T-cell (primary cell): ENCODE measurements around the gene MEF2A. TPM values are rescaled to one million over a fixed set of nuclear protein-coding genes. Genes with fewer than 3 reads are reported as not detected.

Experiments
- ATAC-seq, 4 experiments: fragments of 200-7000 bp in 3 of 4; fragments of 150-1000 bp in 1 of 4; cut with Tn5 transposase; replicated peaks in 1 of 4; 1 replicate in 3 of 4; 2 replicates in 1 of 4; pipeline ENCODE4 v1.10.0; 2021; ENCODE audit warnings: moderate library complexity in 3 of 4, mild to moderate bottlenecking in 2 of 4, moderate number of reproducible peaks in 1 of 4
- CTCF ChIA-PET, 2 donors: fragments of 300-600 bp; sonication (Branson Sonifier 250); formaldehyde crosslinking; loops; one replicate each; lab custom pipeline; 2022; ENCODE audit warnings: antibody characterized with exemption in 2 of 2; lab: Charles Lee
- POLR2A ChIA-PET, 2 donors: fragments of 300-600 bp; sonication (Branson Sonifier 250); formaldehyde crosslinking; loops; one replicate each; lab custom pipeline; 2022; ENCODE audit warnings: antibody characterized with exemption in 2 of 2; lab: Charles Lee
- DNase-seq, 35 experiments: peaks; one replicate each; pipeline versions ENCODE4 v3.0.0 to v3.0.0-alpha.2; 2013 to 2023
- H3K27ac ChIP-seq: one replicate; pipeline ENCODE4 v1.5.1; 2013; ENCODE audit warnings: low read length
- H3K27me3 ChIP-seq, 2 experiments: replicated peaks in 1 of 2; 1 replicate in 1 of 2; 2 replicates in 1 of 2; pipeline versions ENCODE4 v1.6.1 to v1.7.0; 2013; ENCODE audit warnings: low read length in 1 of 2, mixed read lengths in 1 of 2; ENCODE audit not compliant: control insufficient read depth in 2 of 2, insufficient read depth in 2 of 2; ENCODE audit errors: extremely low read depth in 1 of 2
- H3K36me3 ChIP-seq, 2 donors: 1 replicate in 1 of 2; 2 replicates in 1 of 2; pipeline versions ENCODE4 v1.6.1 to v1.7.0; 2013; ENCODE audit warnings: low read length in 1 of 2; ENCODE audit not compliant: control insufficient read depth in 2 of 2, insufficient read depth in 1 of 2; ENCODE audit errors: extremely low read depth in 1 of 2
- H3K4me1 ChIP-seq, 2 experiments: 1 replicate in 1 of 2; 2 replicates in 1 of 2; pipeline versions ENCODE4 v1.6.1 to v1.7.0; 2013; ENCODE audit warnings: low read length in 2 of 2, mixed read lengths in 1 of 2; ENCODE audit not compliant: insufficient read depth in 2 of 2, control insufficient read depth in 1 of 2; ENCODE audit errors: extremely low read depth in 1 of 2
- H3K4me3 ChIP-seq, 2 donors: 1 replicate in 1 of 2; 2 replicates in 1 of 2; pipeline versions ENCODE4 v1.5.1 to v1.7.0; 2013; ENCODE audit warnings: mild to moderate bottlenecking in 2 of 2, low read length in 1 of 2, moderate library complexity in 1 of 2; ENCODE audit not compliant: control insufficient read depth in 1 of 2; ENCODE audit errors: extremely low read depth in 1 of 2
- H3K9me3 ChIP-seq: 2 replicates; pipeline ENCODE4 v1.7.0; 2013
- H3K27ac Mint-ChIP-seq, 2 donors: one replicate each; pipeline ENCODE4 v1.8.0; 2020 to 2021; ENCODE audit warnings: mild to moderate bottlenecking in 2 of 2, mixed read lengths in 2 of 2
- H3K27me3 Mint-ChIP-seq, 2 donors: one replicate each; pipeline ENCODE4 v1.8.0; 2021 to 2022; ENCODE audit warnings: mixed read lengths in 2 of 2
- H3K36me3 Mint-ChIP-seq: one replicate; pipeline ENCODE4 v1.8.0; 2021; ENCODE audit warnings: mixed read lengths
- H3K4me1 Mint-ChIP-seq, 3 donors: one replicate each; pipeline ENCODE4 v1.8.0; 2020 to 2022; ENCODE audit warnings: mixed read lengths in 3 of 3, mild to moderate bottlenecking in 1 of 3
- H3K4me3 Mint-ChIP-seq, 3 donors: one replicate each; pipeline ENCODE4 v1.8.0; 2020 to 2022; ENCODE audit warnings: mild to moderate bottlenecking in 3 of 3, mixed read lengths in 3 of 3, moderate library complexity in 3 of 3
- H3K9me3 Mint-ChIP-seq, 3 donors: one replicate each; pipeline ENCODE4 v1.8.0; 2020 to 2022; ENCODE audit warnings: mixed read lengths in 3 of 3
- WGBS: methylation state at CpG from one replicate; pipeline ENCODE4 v1.1.5; 2013; ENCODE audit warnings: missing lambda C conversion rate; ENCODE audit not compliant: insufficient coverage; 5-methylcytosine and 5-hydroxymethylcytosine counted together
- total RNA-seq, 35 experiments: library from RNA in 6 of 35; stranded (reverse) in 6 of 35; fragments of 120-200 nt in 1 of 35; gene quantifications; one replicate each; pipeline versions ENCODE4 v1.2.1 to v1.2.4 and lab custom pipeline; 2013 to 2026

MEF2A gene
- total RNA-seq, 5 donors from 2014 or later (not counting 1 experiment from before 2014, with no cell fraction given), result 31.6 to 37.4 (median 33.9) TPM

- Mint-ChIP-seq H3K4me3 (no peak overlapping the region), H3K4me1 (peaks cover 50 to 59% (median 52%) of the 10 kb centered on the region in 3 donors), H3K9me3 (peaks cover 3 to 12% (median 7%) of the 10 kb centered on the region in 3 donors), H3K27me3 (no peaks in the 10 kb centered on the region), H3K36me3 (peaks cover 32% of the 10 kb centered on the region), H3K27ac (peak overlapping the region in 1 of 2 donors; percentile 17)
- POLR2A ChIA-PET, result no interaction called here
- H3K9me3 ChIP-seq, result peaks cover 4% of the 10 kb centered on the region
- no peaks in the 10 kb centered on the region for H3K4me1 ChIP-seq
- CTCF ChIA-PET, result no interaction called here
- no peaks in the 10 kb centered on the region for H3K36me3 ChIP-seq
- no peak overlapping the region for H3K4me3 ChIP-seq
- DNase-seq (no peak), ATAC-seq (no peak)
- WGBS, result no CpG with 5 or more reads among the region's 2 CpGs
- H3K27ac ChIP-seq, result no peak overlapping the region
- no peaks in the 10 kb centered on the region for H3K27me3 ChIP-seq
Measured at GRCh38 chr15:99590913-99591646, 25.3 kb downstream of the MEF2A start.

- Mint-ChIP-seq H3K4me1 (peaks cover 47 to 59% (median 52%) of the 10 kb centered on the region in 3 donors), H3K27me3 (no peaks in the 10 kb centered on the region), H3K36me3 (peaks cover 31% of the 10 kb centered on the region), H3K9me3 (peaks cover 3 to 8% (median 6%) of the 10 kb centered on the region in 3 donors), H3K4me3 (no peak overlapping the region), H3K27ac (no peak overlapping the region)
- ChIA-PET CTCF (no interaction called here), POLR2A (no interaction called here)
- H3K4me1 ChIP-seq, result no peaks in the 10 kb centered on the region
- no peaks in the 10 kb centered on the region for H3K27me3 ChIP-seq
- H3K27ac ChIP-seq, result no peak overlapping the region
- 89% methylated on average over 3 of the region's 6 CpGs for WGBS
- H3K36me3 ChIP-seq, result no peaks in the 10 kb centered on the region
- DNase-seq (no peak), ATAC-seq (no peak)
- H3K9me3 ChIP-seq, result no peaks in the 10 kb centered on the region
- no peak overlapping the region for H3K4me3 ChIP-seq
Measured at GRCh38 chr15:99592145-99592791, 26.5 kb downstream of the MEF2A start.

GRCh38 chr15:99593070-99593469, 27.3 kb downstream of the MEF2A start:
- Mint-ChIP-seq H3K36me3 (peaks cover 33% of the 10 kb centered on the region), H3K4me1 (peaks cover 43 to 52% (median 48%) of the 10 kb centered on the region in 3 donors), H3K4me3 (no peak overlapping the region), H3K27me3 (no peaks in the 10 kb centered on the region), H3K27ac (no peak overlapping the region), H3K9me3 (peaks cover 7 to 13% (median 11%) of the 10 kb centered on the region in 3 donors)
- WGBS, result 100% methylated on average over 1 of the region's 6 CpGs
- no peak overlapping the region for H3K4me3 ChIP-seq
- no peaks in the 10 kb centered on the region for H3K36me3 ChIP-seq
- ChIA-PET CTCF (no interaction called here), POLR2A (no interaction called here)
- H3K27me3 ChIP-seq, result no peaks in the 10 kb centered on the region
- DNase-seq, result no peak
- no peaks in the 10 kb centered on the region for H3K4me1 ChIP-seq
- H3K9me3 ChIP-seq, result no peaks in the 10 kb centered on the region
- no peak overlapping the region for H3K27ac ChIP-seq
- no peak for ATAC-seq

GRCh38 chr15:99594916-99595315, 29.1 kb downstream of the MEF2A start:
- Mint-ChIP-seq H3K27me3 (no peaks in the 10 kb centered on the region), H3K9me3 (peaks cover 12 to 19% (median 16%) of the 10 kb centered on the region in 3 donors), H3K27ac (no peak overlapping the region), H3K4me1 (peaks cover 36 to 42% (median 40%) of the 10 kb centered on the region in 3 donors), H3K36me3 (peaks cover 46% of the 10 kb centered on the region), H3K4me3 (no peak overlapping the region)
- DNase-seq, result no peak
- WGBS, result no CpG with 5 or more reads among the region's 2 CpGs
- H3K36me3 ChIP-seq, result peaks cover 0 to 2% of the 10 kb centered on the region in 2 donors
- H3K4me1 ChIP-seq, result no peaks in the 10 kb centered on the region
- H3K27ac ChIP-seq, result no peak overlapping the region
- H3K4me3 ChIP-seq, result no peak overlapping the region
- no peaks in the 10 kb centered on the region for H3K27me3 ChIP-seq
- ChIA-PET POLR2A (no interaction called here), CTCF (no interaction called here)
- ATAC-seq, result no peak
- H3K9me3 ChIP-seq, result peaks cover under 1% of the 10 kb centered on the region

GRCh38 chr15:99598296-99598695, 32.5 kb downstream of the MEF2A start:
- ChIA-PET POLR2A (no interaction called here), CTCF (no interaction called here)
- H3K27ac Mint-ChIP-seq, result no peak overlapping the region
- no peak overlapping the region for H3K4me3 Mint-ChIP-seq
- no peak overlapping the region for H3K4me3 ChIP-seq
- no peaks in the 10 kb centered on the region for H3K4me1 ChIP-seq
- peaks cover 9% of the 10 kb centered on the region for H3K9me3 ChIP-seq
- DNase-seq, result no peak
- peaks cover 39 to 43% (median 41%) of the 10 kb centered on the region in 3 donors for H3K4me1 Mint-ChIP-seq
- peaks cover 59% of the 10 kb centered on the region for H3K36me3 Mint-ChIP-seq
- no peaks in the 10 kb centered on the region for H3K27me3 Mint-ChIP-seq
- peaks cover 12 to 25% (median 21%) of the 10 kb centered on the region in 3 donors for H3K9me3 Mint-ChIP-seq
- no peaks in the 10 kb centered on the region for H3K27me3 ChIP-seq
- no peak for ATAC-seq
- H3K36me3 ChIP-seq, result peaks cover 0 to 6% of the 10 kb centered on the region in 2 donors
- no CpG with 5 or more reads among the region's 3 CpGs for WGBS
- no peak overlapping the region for H3K27ac ChIP-seq

- H3K27me3 Mint-ChIP-seq, result no peaks in the 10 kb centered on the region
- H3K4me3 Mint-ChIP-seq, result no peak overlapping the region
- POLR2A ChIA-PET, result no interaction called here
- H3K27me3 ChIP-seq, result no peaks in the 10 kb centered on the region
- peaks cover 0 to 7% (median 6%) of the 10 kb centered on the region in 3 donors for H3K9me3 Mint-ChIP-seq
- no peak overlapping the region for H3K27ac ChIP-seq
- H3K36me3 ChIP-seq, result peaks cover 0 to 6% of the 10 kb centered on the region in 2 donors
- peaks cover 0 to 9% of the 10 kb centered on the region in 2 experiments for H3K4me1 ChIP-seq
- H3K9me3 ChIP-seq, result peaks cover 9% of the 10 kb centered on the region
- CTCF ChIA-PET, result no interaction called here
- no peak overlapping the region for H3K27ac Mint-ChIP-seq
- peaks cover 69 to 72% (median 72%) of the 10 kb centered on the region in 3 donors for H3K4me1 Mint-ChIP-seq
- H3K4me3 ChIP-seq, result no peak overlapping the region
- ATAC-seq, result no peak
- no peak for DNase-seq
- H3K36me3 Mint-ChIP-seq, result peaks cover 50% of the 10 kb centered on the region
- WGBS, result 100% methylated on average over 1 of the region's 1 CpG
Measured at GRCh38 chr15:99603828-99604227, 38.0 kb downstream of the MEF2A start.
